Smooth muscle cell of the pulmonary artery (primary cell): ENCODE measurements around the gene PROC. TPM values are rescaled to one million over a fixed set of nuclear protein-coding genes. Genes with fewer than 3 reads are reported as not detected.

Experiments used
- total RNA-seq: library from RNA; depleted of rRNA; stranded (reverse); fragments of >200 nt; gene quantifications from 2 replicates; pipeline ENCODE4 v1.2.3, GENCODE V29; 2014

PROC gene
- 0.26 TPM in 1 of 2 replicates, not detected in the other for total RNA-seq

GRCh38 chr2:127418300-127419111 is at the start of gene PROC:
TSS of gene PROC (plus strand) at chr2:127418427. CDS start at chr2:127419943, 1,516 bp downstream.

GRCh38 chr2:127387655-127388422 is 30.4 kb upstream of the PROC start, which contains the start of gene MAP3K2:
TSS of gene MAP3K2 (minus strand) at chr2:127387975. CDS start at chr2:127343129, 44,846 bp downstream.

Other genes starting within 250 kb of the PROC start
- gene CYP27C1, start 198.1 kb upstream of the PROC start, total RNA-seq = under 0.01 and 0.13 TPM in 2 replicates
- gene ERCC3, start 124.3 kb upstream of the PROC start, total RNA-seq = 36.4 and 40.7 TPM in 2 replicates
- 54.9 and 68.5 TPM in 2 replicates for gene MAP3K2, start 30.5 kb upstream of the PROC start, total RNA-seq
- gene IWS1, start 108.1 kb downstream of the PROC start, total RNA-seq = 27.2 and 28.5 TPM in 2 replicates
- 0.10 and 0.13 TPM in 2 replicates for gene MYO7B, start 117.3 kb downstream of the PROC start, total RNA-seq
- gene GPR17, start 227.7 kb downstream of the PROC start, total RNA-seq = not detected in 2 replicates